WTC11 (cell line): Measurements from ENCODE around the gene DRD4.

Source experiments
- CREM ChIP-seq: sonication (generic); formaldehyde crosslinking; IDR thresholded peaks from 2 replicates; pipeline ENCODE4 v1.8.1; 2022; ENCODE audit warnings: mild to moderate bottlenecking, missing genetic modification reagents, moderate library complexity
- KAT7 ChIP-seq: sonication (generic); formaldehyde crosslinking; IDR thresholded peaks from 2 replicates; pipeline ENCODE4 v1.8.1; 2023; ENCODE audit warnings: missing genetic modification reagents, mild to moderate bottlenecking, borderline replicate concordance
- MXD4 ChIP-seq: fragments of 250-450 bp; sonication (Bioruptor Pico); IDR thresholded peaks from 2 replicates; pipeline ENCODE4 v1.8.0; 2021; ENCODE audit warnings: mild to moderate bottlenecking, moderate library complexity, borderline replicate concordance
- OVOL2 ChIP-seq: fragments of 250-450 bp; sonication (Bioruptor Pico); IDR thresholded peaks from 2 replicates; pipeline ENCODE4 v1.9.0; 2021; ENCODE audit warnings: mild to moderate bottlenecking, borderline replicate concordance
- ZNF423 ChIP-seq: fragments of 250-450 bp; sonication (Bioruptor Pico); IDR thresholded peaks from 2 replicates; pipeline ENCODE4 v2.1.2; 2022; ENCODE audit warnings: mild to moderate bottlenecking, moderate library complexity
- TF ChIP-seq, protein P1 (sequence below): fragments of 200-600 bp; IDR thresholded peaks from 2 replicates; pipeline ENCODE4 v1.8.0; 2022; ENCODE audit warnings: antibody characterized with exemption
- TF ChIP-seq, protein P2 (sequence below): sonication (generic); formaldehyde crosslinking; IDR thresholded peaks from 2 replicates; pipeline ENCODE4 v1.8.0; 2022; ENCODE audit warnings: mild to moderate bottlenecking, missing genetic modification reagents

DNA sequence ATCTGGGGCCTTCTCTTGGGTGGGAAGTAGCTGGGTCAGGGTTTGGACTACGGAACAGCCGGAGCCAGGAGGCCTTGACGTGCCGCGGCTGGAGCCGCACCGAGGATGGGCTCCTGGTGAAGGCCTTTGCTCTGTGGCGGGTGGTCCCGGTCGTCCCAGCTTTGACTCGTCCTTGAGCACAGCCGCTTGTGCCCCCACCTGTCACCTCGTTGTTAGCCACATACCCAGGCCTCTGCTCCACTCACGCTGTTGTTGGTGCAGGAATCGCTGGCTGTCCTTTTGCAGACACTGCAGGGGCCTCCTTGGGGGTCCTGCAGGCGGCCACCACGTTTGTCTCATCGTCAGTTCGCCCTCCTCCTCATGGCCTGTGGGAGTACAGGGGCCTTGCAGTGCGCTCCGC, 43.7 kb upstream of the DRD4 start:
- TF ChIP-seq, protein P1, sequence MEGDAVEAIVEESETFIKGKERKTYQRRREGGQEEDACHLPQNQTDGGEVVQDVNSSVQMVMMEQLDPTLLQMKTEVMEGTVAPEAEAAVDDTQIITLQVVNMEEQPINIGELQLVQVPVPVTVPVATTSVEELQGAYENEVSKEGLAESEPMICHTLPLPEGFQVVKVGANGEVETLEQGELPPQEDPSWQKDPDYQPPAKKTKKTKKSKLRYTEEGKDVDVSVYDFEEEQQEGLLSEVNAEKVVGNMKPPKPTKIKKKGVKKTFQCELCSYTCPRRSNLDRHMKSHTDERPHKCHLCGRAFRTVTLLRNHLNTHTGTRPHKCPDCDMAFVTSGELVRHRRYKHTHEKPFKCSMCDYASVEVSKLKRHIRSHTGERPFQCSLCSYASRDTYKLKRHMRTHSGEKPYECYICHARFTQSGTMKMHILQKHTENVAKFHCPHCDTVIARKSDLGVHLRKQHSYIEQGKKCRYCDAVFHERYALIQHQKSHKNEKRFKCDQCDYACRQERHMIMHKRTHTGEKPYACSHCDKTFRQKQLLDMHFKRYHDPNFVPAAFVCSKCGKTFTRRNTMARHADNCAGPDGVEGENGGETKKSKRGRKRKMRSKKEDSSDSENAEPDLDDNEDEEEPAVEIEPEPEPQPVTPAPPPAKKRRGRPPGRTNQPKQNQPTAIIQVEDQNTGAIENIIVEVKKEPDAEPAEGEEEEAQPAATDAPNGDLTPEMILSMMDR = no peak
- no peak for TF ChIP-seq ZNF423 (CRISPR knock-in tag)
- no peak for TF ChIP-seq CREM
- no peak for TF ChIP-seq OVOL2 (CRISPR knock-in tag)
- TF ChIP-seq KAT7 (CRISPR knock-in tag) = no peak
- TF ChIP-seq, protein P2, sequence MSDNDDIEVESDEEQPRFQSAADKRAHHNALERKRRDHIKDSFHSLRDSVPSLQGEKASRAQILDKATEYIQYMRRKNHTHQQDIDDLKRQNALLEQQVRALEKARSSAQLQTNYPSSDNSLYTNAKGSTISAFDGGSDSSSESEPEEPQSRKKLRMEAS (CRISPR knock-in tag) = no peak
- no peak for TF ChIP-seq MXD4
